Raji (cell line): Measurements from ENCODE around the gene HOXD1.

Source experiments
- POLR2A ChIP-seq: IDR thresholded peaks from 2 replicates; pipeline ENCODE4 v1.6.1; 2011; ENCODE audit warnings: low read depth, low read length, control low read depth; ENCODE audit not compliant: insufficient read depth

The HOXD1 gene

GRCh38 chr2:176213406-176213805 lies 24.9 kb downstream of the HOXD1 start:
- TF ChIP-seq POLR2A, result no peak

GRCh38 chr2:176227874-176228273 lies 39.4 kb downstream of the HOXD1 start:
- no peak for TF ChIP-seq POLR2A

- TF ChIP-seq POLR2A, result no peak
These were observed 45.7 kb downstream of the HOXD1 start for GRCh38 chr2:176234156-176234555.

- TF ChIP-seq POLR2A, result no peak
These were observed 46.5 kb downstream of the HOXD1 start for GRCh38 chr2:176234940-176235339.

GRCh38 chr2:176237456-176237855 lies 49.0 kb downstream of the HOXD1 start:
- TF ChIP-seq POLR2A, result no peak

- TF ChIP-seq POLR2A, result no peak
These were observed 50.6 kb downstream of the HOXD1 start for GRCh38 chr2:176239031-176239430.

- TF ChIP-seq POLR2A, result no peak
These were observed 51.8 kb downstream of the HOXD1 start for GRCh38 chr2:176240301-176240700.
